Breast epithelium (tissue), 3 donors: ENCODE results near the gene POLG.

ENCODE experiments used
- CTCF ChIP-seq, 3 donors: fragments of 450-650 bp; IDR thresholded peaks; one replicate each; pipeline ENCODE4 v1.5.1; 2016 to 2017; ENCODE audit warnings: antibody characterized with exemption in 3 of 3, mild to moderate bottlenecking in 3 of 3, moderate library complexity in 3 of 3
- POLR2A ChIP-seq: fragments of 450-650 bp; IDR thresholded peaks from one replicate; pipeline ENCODE4 v1.6.1; 2016; ENCODE audit warnings: antibody characterized with exemption, mild to moderate bottlenecking, moderate library complexity

- TF ChIP-seq CTCF (IDR thresholded peaks at IDR 0.05) (no peak), POLR2A (no peak)
These were observed 32.2 kb upstream of the POLG start for GRCh38 chr15:89366656-89367393.
